ENCODE results near the gene SPTBN4. TPM values are rescaled to one million over a fixed set of nuclear protein-coding genes. Genes with fewer than 3 reads are reported as not detected.
"Not testable (repeated sequence)": the region's sequence is repeated elsewhere in the genome, so short reads cannot be mapped to it uniquely, and the experiment has no call there.

The SPTBN4 gene
- total RNA-seq, 1 experiment from 2014 or later: 0.63 TPM

DNA sequence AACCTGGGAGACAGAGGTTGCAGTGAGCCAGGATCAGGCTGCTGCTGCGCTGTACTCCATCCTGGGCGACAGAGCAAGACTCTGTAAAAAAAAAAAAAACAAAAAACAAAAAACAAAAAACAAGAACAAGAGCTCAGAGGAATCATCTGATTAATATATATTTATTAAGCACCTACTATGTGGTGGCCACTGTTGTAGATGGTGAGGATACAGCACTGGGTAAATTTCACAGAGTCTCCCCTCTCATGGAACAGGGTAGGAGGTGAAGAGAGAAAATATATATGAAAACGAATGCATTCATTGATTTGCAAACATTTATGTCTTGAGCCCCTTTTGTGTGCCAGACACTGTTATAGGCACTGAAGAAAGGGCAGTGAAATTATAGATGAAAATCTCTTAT, 35.1 kb upstream of the SPTBN4 start:
- Mint-ChIP-seq H3K27ac (ENCODE audit: low read depth, unreplicated experiment) (no peak overlapping the region), H3K36me3 (ENCODE audit: insufficient read depth, unreplicated experiment) (no peaks in the 10 kb centered on the region), H3K4me3 (ENCODE audit: unreplicated experiment) (no peak overlapping the region), H3K27me3 (ENCODE audit: insufficient read depth, unreplicated experiment) (no peaks in the 10 kb centered on the region), H3K9me3 (ENCODE audit: unreplicated experiment) (no peaks in the 10 kb centered on the region), H3K4me1 (ENCODE audit: insufficient read depth, unreplicated experiment) (peaks cover 11% of the 10 kb centered on the region)
- BruUV-seq (replicated peaks): no TSS peak
- no peak for DNase-seq (ENCODE audit: unreplicated experiment)
- TF ChIP-seq, protein P1, sequence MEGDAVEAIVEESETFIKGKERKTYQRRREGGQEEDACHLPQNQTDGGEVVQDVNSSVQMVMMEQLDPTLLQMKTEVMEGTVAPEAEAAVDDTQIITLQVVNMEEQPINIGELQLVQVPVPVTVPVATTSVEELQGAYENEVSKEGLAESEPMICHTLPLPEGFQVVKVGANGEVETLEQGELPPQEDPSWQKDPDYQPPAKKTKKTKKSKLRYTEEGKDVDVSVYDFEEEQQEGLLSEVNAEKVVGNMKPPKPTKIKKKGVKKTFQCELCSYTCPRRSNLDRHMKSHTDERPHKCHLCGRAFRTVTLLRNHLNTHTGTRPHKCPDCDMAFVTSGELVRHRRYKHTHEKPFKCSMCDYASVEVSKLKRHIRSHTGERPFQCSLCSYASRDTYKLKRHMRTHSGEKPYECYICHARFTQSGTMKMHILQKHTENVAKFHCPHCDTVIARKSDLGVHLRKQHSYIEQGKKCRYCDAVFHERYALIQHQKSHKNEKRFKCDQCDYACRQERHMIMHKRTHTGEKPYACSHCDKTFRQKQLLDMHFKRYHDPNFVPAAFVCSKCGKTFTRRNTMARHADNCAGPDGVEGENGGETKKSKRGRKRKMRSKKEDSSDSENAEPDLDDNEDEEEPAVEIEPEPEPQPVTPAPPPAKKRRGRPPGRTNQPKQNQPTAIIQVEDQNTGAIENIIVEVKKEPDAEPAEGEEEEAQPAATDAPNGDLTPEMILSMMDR (IDR thresholded peaks at IDR 0.05; ENCODE audit: unreplicated experiment): no peak
- ChIA-PET POLR2A (interaction anchor here (3.6 kb wide), 1 partner anchor 11 kb away, joined by 26 read pairs; no protein-coding TSS in a partner anchor), CTCF (no interaction called here)
- intact Hi-C loops (cut with micrococcal nuclease): no loop called here

DNA sequence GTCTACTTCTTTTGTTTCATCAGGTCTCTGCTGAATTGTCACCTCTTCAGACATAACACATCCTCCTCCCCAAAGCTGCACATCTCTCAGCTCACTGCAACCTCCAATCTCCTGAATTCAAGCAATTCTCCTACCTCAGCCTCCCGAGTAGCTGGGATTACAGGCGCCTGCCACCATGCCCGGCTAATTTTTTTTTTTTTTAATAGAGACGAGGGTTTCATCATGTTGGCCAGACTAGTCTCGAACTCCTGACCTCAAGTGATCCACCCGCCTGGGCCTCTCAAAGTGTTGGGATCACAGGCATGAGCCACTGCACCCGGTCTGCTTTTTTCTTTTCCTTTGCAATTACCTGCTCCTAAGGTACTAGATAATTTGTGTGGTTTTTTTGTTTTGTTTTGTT, 34.0 kb upstream of the SPTBN4 start:
- intact Hi-C loops (cut with micrococcal nuclease); H3K9me3 Mint-ChIP-seq (ENCODE audit: unreplicated experiment); DNase-seq (ENCODE audit: unreplicated experiment); H3K27me3 Mint-ChIP-seq (ENCODE audit: insufficient read depth, unreplicated experiment); H3K36me3 Mint-ChIP-seq (ENCODE audit: insufficient read depth, unreplicated experiment); BruUV-seq (replicated peaks): not testable (repeated sequence)
- peak overlapping the region; percentile 78 for H3K4me3 Mint-ChIP-seq (ENCODE audit: unreplicated experiment)
- POLR2A ChIA-PET: interaction anchor here (0.8 to 3.6 kb wide), 10 partner anchors 8 to 284 kb away, joined by 3 to 59 read pairs (median 6); partner anchors contain the start of genes COQ8B, ITPKC and SERTAD3
- H3K4me1 Mint-ChIP-seq (ENCODE audit: insufficient read depth, unreplicated experiment): peaks cover 11% of the 10 kb centered on the region
- peak overlapping the region; percentile 97 for H3K27ac Mint-ChIP-seq (ENCODE audit: low read depth, unreplicated experiment)
- CTCF ChIA-PET: interaction anchor here (1.2 to 1.4 kb wide), 2 partner anchors 10 to 13 kb away, joined by 5 to 7 read pairs; no protein-coding TSS in a partner anchor

DNA sequence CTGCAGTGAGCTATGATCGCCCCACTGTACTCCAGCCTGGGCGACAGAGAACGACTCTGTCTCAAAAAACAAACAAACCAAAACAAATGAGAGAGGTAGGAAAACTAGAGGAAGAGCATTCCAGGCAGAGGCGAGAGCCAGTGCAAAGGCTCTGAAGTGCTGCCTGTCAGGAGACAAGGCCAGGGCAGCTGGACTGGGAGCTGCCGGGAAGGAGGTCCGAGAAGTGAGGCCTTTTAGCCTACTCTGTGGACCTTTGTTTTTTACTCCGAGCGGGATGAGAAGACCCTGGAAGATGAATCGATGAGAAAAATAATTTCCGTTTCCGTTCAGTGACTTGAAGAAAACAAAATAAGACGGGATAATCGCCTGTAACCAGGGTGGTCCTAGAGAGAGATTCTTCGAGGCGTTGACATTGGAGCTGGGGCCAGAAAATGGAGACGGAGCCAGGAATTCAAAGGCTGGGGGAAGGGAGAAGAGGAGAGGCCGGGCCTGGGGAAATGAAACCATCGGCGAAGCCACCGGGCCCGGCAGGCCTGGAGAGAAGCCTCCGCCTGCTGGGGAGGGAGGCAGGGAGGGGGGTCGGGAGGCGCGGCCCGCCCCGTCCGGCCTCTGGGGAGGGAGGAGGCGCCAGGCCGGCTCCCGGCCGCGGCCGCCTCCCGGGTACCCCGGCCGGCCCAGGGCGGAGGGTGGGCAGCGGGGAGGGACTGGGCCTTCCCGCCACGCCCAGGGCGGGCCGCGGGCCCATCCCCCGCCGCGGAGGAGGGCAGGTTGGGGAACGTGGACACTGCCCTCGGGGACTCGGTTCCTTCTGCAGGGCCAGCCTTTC, 33.2 kb upstream of the SPTBN4 start:
- ChIA-PET CTCF (interaction anchor here (1.1 to 1.4 kb wide), 3 partner anchors 11 to 201 kb away, joined by 4 to 7 read pairs (median 5); no protein-coding TSS in a partner anchor), POLR2A (interaction anchor here (0.8 to 3.6 kb wide), 15 partner anchors 7 to 283 kb away, joined by 3 to 59 read pairs (median 6); partner anchors contain the start of genes BLVRB, COQ8B, ITPKC and SERTAD1)
- H3K36me3 Mint-ChIP-seq (ENCODE audit: insufficient read depth, unreplicated experiment): peaks cover 4% of the 10 kb centered on the region
- no peaks in the 10 kb centered on the region for H3K27me3 Mint-ChIP-seq (ENCODE audit: insufficient read depth, unreplicated experiment)
- TSS peak; percentile 95 for BruUV-seq (replicated peaks)
- TF ChIP-seq, protein P1 (IDR thresholded peaks at IDR 0.05; ENCODE audit: unreplicated experiment): no peak
- DNase-seq (ENCODE audit: unreplicated experiment): peak; percentile 93
- H3K4me1 Mint-ChIP-seq (ENCODE audit: insufficient read depth, unreplicated experiment): peaks cover 11% of the 10 kb centered on the region
- intact Hi-C loops (cut with micrococcal nuclease): no loop called here
- peak overlapping the region; percentile 97 for H3K27ac Mint-ChIP-seq (ENCODE audit: low read depth, unreplicated experiment)
- no peaks in the 10 kb centered on the region for H3K9me3 Mint-ChIP-seq (ENCODE audit: unreplicated experiment)
- H3K4me3 Mint-ChIP-seq (ENCODE audit: unreplicated experiment): peak overlapping the region; percentile 78

DNA sequence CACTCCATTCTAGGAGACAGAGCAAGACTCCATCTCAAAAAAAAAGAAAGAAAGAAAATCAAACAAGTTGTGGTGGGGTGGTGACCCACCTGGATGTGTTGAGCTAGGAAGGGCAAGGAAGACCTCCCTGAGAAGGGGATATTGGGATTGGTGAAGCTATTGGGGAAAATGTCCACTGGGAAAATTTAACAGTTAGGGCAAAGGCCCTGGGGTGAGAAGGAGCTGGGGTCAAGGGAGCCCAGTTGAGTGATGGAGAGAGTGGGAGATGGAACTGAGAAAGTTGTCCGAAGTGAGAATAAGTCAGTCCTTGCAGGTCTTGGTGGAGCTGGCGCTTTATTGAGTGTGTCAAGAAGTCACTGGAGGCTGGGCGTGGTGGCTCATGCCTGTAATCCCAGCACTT, 28.5 kb upstream of the SPTBN4 start:
- ChIA-PET POLR2A (interaction anchor here (0.7 to 10.0 kb wide), 3 partner anchors 12 to 134 kb away, joined by 3 to 124 read pairs (median 3); partner anchors contain the start of gene SERTAD1), CTCF (interaction anchor here (0.7 to 1.8 kb wide), 3 partner anchors 12 to 166 kb away, joined by 3 to 7 read pairs (median 6); no protein-coding TSS in a partner anchor)
- H3K9me3 Mint-ChIP-seq (ENCODE audit: unreplicated experiment): no peaks in the 10 kb centered on the region
- no peaks in the 10 kb centered on the region for H3K27me3 Mint-ChIP-seq (ENCODE audit: insufficient read depth, unreplicated experiment)
- intact Hi-C loops (cut with micrococcal nuclease): no loop called here
- no TSS peak for BruUV-seq (replicated peaks)
- no peak overlapping the region for H3K27ac Mint-ChIP-seq (ENCODE audit: low read depth, unreplicated experiment)
- H3K4me3 Mint-ChIP-seq (ENCODE audit: unreplicated experiment): no peak overlapping the region
- H3K36me3 Mint-ChIP-seq (ENCODE audit: insufficient read depth, unreplicated experiment): peaks cover 38% of the 10 kb centered on the region
- DNase-seq (ENCODE audit: unreplicated experiment): no peak
- peaks cover 14% of the 10 kb centered on the region for H3K4me1 Mint-ChIP-seq (ENCODE audit: insufficient read depth, unreplicated experiment)
- TF ChIP-seq, protein P1 (IDR thresholded peaks at IDR 0.05; ENCODE audit: unreplicated experiment): no peak
